Suprapubic skin (tissue), 3 donors: ENCODE measurements around the gene PRX.

Source experiments
- POLR2A ChIP-seq, 2 donors: fragments of 450-650 bp; IDR thresholded peaks; one replicate each; pipeline ENCODE4 v1.6.1; 2017; ENCODE audit warnings: antibody characterized with exemption in 2 of 2, mild to moderate bottlenecking in 2 of 2, moderate library complexity in 2 of 2
- TF ChIP-seq, protein P1 (sequence below), 2 donors: fragments of 200-600 bp in 1 of 2; fragments of 450-650 bp in 1 of 2; sonication (generic) in 1 of 2; IDR thresholded peaks; one replicate each; pipeline ENCODE4 v1.5.1; 2016 to 2019; ENCODE audit warnings: antibody characterized with exemption in 2 of 2, mild to moderate bottlenecking in 1 of 2, moderate library complexity in 1 of 2

DNA sequence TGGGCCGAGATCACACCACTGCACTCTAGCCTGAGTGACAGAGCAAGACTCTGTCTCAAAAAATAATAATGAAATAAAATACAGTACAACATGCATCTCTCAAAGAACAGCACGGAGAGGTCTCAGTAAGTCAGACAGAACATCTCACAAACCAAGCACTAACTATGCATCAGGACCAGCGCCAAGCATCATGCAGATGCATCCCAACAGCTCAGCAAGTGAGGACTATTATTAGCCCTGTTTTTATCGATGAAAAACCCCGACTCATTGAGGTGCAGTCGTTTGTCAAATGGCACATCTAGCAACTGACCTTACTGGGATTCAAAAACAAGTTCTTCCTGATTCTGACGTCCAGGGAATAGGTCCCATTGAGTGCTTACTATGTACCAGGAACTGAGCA lies 68.8 kb downstream of the PRX start:
- TF ChIP-seq POLR2A (IDR thresholded peaks at IDR 0.05), result no peak
- TF ChIP-seq, protein P1, sequence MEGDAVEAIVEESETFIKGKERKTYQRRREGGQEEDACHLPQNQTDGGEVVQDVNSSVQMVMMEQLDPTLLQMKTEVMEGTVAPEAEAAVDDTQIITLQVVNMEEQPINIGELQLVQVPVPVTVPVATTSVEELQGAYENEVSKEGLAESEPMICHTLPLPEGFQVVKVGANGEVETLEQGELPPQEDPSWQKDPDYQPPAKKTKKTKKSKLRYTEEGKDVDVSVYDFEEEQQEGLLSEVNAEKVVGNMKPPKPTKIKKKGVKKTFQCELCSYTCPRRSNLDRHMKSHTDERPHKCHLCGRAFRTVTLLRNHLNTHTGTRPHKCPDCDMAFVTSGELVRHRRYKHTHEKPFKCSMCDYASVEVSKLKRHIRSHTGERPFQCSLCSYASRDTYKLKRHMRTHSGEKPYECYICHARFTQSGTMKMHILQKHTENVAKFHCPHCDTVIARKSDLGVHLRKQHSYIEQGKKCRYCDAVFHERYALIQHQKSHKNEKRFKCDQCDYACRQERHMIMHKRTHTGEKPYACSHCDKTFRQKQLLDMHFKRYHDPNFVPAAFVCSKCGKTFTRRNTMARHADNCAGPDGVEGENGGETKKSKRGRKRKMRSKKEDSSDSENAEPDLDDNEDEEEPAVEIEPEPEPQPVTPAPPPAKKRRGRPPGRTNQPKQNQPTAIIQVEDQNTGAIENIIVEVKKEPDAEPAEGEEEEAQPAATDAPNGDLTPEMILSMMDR (IDR thresholded peaks at IDR 0.05), result no peak
